22Rv1 (cell line): ENCODE results near the gene OR6B2.

Experiments used
- CTCF ChIP-seq: fragments of 450-650 bp; IDR thresholded peaks from 2 replicates; pipeline ENCODE4 v1.5.1; 2017; ENCODE audit warnings: mild to moderate bottlenecking
- ZFX ChIP-seq: fragments of 450-650 bp; IDR thresholded peaks from 2 replicates; pipeline ENCODE4 v1.6.1; 2017; ENCODE audit warnings: antibody characterized with exemption, borderline replicate concordance

- TF ChIP-seq CTCF (no peak), ZFX (no peak)
These were observed 34.7 kb upstream of the OR6B2 start for GRCh38 chr2:240064898-240065297.
